ENCODE results near the gene ITGA8.
"Not testable (repeated sequence)": the region's sequence is repeated elsewhere in the genome, so short reads cannot be mapped to it uniquely, and the experiment has no call there.

ITGA8 gene

DNA sequence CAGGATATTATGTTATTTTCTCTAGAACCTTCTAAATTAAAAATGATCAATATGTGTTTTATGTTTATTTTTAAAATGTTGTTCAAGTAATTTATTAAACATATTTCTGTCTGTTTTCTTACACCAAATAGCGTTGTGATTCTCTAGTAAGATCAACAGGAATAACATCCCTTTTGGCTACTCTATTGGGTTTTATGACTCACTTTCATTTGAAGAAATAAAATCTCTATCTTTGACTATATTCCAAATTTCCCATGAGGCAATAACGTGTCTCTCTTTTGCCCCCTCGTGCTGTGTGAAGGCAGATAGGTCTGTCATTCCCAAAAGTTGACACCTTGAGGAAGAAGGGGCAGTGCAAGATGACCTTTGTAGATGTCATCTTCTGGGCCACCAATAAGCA is 40.9 kb downstream of the ITGA8 start:
- DNase-seq, result no peak

GRCh38 chr10:15672469-15672868 is 47.3 kb downstream of the ITGA8 start:
- DNase-seq, result no peak

DNA sequence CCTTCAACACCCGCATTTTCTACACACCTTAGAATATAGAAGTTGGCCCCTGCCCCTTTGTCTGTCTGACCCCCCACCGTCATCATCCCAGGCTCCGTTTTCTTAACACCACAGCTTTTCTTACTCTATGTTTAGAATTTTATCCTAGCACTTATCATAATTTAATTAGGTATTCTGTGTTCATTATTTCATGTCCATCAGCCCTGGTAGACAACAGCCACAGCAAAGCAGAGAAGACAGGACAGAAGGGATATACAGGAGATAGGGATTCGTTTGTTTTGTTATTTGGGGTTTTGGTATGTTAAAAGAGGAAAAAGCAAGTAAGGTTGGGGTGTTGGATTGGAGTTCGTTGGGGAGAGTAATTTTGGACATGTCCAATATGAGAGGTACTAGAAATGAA is 48.8 kb downstream of the ITGA8 start:
- DNase-seq, result no peak

- no peak for DNase-seq
These were observed 58.1 kb downstream of the ITGA8 start for GRCh38 chr10:15661574-15661973.

DNA sequence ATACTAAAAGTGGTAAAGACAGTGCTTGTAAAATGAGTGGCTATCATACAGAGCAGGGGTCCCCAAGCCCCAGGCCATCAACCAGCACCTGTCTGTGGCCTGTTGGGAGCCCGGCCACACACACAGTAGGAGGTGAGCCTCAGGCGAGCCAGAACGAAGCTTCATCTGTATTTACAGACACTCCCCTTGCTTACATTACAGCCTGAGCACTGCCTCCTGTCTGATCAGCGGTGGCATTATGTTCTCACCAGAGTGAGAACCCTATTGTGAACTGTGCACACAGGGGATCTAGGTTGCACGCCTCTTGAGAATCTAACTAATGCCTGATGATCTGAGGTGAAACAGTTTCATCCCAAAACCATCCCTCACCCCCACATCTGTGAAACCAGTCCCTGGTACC is 58.7 kb downstream of the ITGA8 start:
- no peak for DNase-seq

DNA sequence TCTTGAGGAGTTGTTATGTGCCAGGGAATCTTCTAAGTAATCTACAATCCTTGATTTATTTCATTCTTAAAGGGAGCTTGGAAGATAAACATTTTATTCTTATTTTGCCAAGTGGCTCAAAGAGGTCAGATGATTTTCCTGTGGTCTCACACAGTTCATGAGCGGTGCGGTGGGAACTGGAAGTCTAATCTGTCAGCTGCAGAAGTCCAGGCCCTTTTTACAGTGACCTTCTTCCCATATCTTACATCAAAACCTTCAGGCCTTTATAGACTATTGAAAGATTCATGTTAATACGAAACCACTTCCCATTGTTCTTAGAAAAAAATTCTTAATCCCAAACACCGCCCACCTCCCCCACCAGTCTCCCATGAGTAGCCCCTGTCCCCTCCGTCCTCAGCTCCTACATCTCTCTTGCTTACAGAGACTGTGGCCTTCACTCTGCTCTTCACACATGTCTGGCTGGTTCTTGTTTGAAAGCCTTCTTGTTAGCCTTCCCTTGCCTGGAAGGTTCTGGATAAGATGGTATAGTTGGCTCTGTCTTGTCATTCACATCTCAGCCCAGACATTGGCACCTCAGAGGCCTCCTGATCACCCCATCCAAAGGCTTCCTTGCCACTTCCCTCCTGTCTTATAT is 61.5 kb downstream of the ITGA8 start:
- DNase-seq, result no peak

- DNase-seq, result no peak
These were observed 67.0 kb downstream of the ITGA8 start for GRCh38 chr10:15652757-15653156.

DNA sequence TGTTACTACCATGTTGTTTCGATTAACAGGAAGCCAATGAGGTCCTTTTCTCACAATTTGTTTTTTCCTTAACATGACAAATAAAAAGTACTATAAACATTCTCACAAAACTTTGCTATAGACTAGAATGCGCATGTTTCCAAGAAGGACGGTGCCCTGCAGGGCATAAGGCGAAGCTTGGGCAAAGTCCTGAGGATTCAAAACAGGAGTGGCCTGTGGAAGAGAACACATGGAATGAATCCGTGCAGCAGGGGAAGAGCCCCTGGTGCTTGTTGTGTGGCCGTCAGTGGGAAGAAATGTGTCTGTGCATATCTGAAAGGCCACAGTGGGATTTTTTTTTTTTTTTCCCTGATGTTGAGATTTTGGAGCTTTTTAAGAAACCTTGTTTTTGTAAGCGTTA is 67.6 kb downstream of the ITGA8 start:
- DNase-seq, result no peak

DNA sequence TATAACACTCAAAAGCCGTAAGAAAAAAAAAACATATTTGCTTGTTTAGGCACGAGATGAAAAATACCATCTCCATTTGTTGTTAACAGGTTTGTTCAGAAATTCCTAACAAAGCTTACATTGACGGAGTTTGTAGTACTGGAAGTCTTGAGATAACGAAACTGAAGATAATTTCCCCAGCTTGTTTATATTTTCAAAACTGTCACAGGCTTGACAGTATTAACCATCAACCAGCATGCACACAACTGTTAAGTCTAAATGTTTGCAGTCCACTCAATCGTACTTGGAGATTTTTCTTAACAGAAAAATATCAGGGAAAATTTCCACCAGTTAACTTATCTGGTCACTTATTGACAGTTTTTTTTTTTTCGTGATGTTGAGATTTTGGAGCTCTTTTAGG is 68.5 kb downstream of the ITGA8 start:
- no peak for DNase-seq

DNA sequence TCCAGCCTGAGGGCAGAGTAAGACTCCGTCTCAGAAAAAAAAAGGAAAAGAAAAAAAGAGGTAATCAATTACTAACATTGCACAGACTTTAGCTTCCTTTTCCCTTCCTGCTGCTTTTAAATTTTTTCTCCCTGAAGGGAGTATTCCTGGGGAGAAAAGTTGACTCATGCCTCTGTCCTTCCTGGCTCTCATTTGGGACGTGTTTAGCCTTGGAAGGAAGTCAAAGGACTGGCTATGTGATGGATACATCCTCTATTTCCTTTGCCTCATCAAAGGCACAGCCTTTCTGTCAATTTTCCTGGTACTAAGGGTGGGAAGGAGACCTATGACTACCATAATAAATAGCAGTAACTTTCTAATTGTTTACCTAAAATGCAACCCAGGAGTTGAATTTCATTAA is 77.6 kb downstream of the ITGA8 start:
- no peak for DNase-seq

- no peak for DNase-seq
These were observed 79.1 kb downstream of the ITGA8 start for GRCh38 chr10:15640536-15641085.

GRCh38 chr10:15636446-15636845 is 83.3 kb downstream of the ITGA8 start:
- DNase-seq, result no peak

DNA sequence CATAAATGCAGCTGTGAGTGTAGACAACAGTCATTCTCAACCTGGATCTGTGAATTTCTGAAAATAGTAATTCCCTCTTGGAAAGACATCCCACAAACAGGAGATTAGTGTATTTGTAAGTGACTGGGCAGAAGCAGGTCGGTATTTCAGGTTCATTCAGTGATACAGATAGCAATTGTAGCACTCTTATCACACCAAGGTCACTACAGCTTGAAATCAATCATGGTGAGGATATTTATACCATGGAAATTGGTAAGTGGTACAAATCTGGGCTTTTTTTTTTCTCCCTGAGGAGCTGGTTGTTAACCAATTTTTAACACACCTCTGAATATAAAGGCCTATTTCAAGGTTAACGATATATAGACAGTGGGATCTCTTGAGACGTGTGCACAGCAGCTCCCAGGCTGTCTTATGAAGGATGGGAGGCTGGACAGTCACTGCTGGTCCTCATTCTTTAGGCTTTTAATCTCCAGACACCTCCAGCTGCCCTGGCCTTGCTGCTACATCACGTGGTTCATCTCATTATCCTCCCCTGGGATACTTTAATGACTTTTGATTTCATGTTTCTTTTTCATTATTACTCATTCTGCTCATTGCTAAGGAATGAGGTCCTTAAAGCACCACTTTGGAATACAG is 87.1 kb downstream of the ITGA8 start:
- no peak for DNase-seq

GRCh38 chr10:15631205-15631604 is 88.5 kb downstream of the ITGA8 start:
- not testable (repeated sequence) for DNase-seq

DNA sequence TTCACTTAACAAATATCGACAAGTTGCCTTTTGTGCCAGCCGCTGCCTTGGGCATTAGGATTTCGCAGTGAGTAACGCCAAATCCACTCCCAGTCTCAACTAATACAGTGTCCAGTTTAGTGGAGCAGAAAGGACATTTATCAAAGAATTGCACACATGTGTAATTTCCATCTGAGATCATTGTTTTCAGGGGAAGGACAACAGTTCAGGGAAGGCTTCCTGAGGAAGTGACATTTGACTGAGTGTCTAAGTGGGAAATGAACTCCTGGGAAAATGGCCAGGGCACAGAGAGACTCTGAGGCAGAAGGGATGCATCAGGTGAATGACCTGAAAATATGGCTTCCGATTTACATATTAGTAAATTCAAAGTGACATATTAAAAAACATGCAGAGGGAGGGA is 89.4 kb downstream of the ITGA8 start:
- DNase-seq, result no peak

DNA sequence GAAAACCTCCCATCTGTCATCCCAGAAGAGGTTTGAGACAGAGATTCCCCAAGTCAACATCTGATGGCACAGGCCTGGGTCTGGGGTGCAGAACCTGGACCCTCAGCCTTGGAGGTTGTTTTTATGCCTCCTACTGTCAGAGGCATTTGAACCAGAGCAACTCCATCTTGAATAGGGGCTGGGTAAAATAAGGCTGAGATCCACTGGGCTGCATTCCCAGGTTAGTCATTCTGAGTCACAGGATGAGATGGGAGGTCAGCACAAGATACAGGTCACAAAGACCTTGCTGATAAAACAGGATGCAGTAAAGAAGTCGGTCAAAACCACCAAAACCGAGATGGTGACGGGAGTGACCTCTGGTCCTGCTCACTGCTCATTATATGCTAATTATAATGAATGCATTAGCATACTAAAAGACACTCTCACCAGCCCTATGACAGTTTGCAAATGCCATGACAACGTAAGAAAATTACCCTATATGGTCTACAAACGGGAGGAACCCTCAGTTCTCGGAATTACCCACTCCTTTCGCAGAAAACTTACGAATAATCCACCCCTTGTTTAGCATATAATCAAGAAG is 92.0 kb downstream of the ITGA8 start:
- DNase-seq, result no peak

DNA sequence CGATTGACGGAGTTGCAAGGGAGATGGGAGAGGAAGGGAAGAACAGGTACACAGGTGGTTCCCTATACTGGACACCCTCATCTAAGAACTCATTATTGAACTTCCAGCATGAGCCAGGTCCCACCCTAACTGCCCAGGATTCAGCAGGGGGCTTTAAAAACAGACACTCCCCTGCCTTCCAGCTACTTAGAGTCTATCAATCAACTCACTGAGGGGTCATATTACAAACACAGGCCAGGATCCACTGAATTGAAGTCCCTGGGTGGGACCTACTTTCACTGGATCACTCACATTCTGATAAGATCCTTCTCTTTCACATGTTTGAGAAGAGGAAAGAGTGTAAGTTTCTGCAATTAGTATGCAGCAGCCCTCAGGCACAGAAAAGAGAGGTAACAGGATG is 92.8 kb downstream of the ITGA8 start:
- DNase-seq, result no peak

GRCh38 chr10:15625261-15625660 is 94.5 kb downstream of the ITGA8 start:
- DNase-seq, result no peak

DNA sequence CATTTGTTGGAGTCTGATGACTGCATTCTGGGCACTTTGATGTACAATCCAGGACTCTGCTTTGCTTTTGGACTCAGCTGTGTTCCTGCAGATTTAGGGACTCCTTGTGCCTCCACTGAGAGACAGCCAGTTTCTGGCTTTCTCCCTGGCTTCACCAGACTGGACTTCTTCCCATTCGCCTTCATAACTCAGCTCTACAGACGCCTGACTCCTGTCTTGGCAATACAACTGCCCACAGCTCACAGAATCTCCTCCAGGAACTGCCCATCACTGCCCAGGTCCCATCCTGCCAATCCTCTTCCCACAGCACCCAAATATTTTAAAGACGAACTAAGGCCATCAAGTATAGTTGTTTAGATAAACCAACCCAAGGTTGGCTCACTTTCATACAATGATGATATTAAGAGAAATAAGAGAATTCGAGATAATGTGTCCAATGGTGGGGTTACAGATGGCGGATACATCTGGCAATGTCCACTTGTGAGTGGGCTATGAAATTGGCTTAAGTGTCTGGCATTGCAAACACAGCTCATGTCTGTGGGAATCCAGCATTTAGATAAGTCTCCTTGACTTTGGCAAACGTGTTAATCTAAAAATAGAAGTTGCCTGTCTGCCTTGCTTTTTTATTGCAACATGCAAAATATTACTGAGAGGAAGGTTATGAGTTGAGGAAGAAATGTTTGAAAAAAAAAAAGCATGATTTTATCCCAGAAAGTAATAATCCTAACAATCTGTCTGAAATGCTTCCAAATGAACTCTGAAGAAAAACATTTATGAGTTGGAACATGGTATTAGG is 95.1 kb downstream of the ITGA8 start:
- DNase-seq, result no peak

DNA sequence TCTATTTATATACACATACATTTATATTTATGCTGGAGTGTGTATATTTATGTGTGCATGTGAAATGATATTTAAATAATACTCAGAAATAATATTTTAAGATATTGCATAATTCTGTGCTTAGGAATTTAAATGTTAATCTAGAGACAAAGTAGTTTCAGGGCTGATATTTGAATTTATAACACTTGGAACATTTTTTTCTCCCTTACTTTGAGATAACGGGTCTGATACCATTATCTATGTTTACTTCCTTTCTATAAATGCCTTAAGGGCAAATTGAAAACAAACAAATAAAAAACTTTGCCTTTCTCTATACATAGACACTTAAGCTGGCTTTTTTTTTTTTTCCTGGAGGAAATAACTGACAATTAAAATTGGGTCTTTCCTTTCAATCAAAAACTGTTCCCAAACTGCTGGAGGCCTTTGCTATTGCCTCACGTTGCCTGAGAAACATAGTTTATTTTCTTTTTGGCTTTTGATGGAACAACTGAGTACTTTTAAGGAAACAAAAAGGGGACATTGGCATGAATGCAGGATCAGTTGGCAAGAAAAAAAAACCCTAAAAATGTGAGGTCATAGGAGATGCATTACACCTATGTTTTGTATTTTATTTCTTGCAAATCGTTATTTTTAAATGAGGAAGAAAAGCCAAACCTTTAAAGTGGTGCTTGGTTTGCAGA is 98.7 kb downstream of the ITGA8 start:
- no peak for DNase-seq

GRCh38 chr10:15620337-15620736 is 99.4 kb downstream of the ITGA8 start:
- no peak for DNase-seq

DNA sequence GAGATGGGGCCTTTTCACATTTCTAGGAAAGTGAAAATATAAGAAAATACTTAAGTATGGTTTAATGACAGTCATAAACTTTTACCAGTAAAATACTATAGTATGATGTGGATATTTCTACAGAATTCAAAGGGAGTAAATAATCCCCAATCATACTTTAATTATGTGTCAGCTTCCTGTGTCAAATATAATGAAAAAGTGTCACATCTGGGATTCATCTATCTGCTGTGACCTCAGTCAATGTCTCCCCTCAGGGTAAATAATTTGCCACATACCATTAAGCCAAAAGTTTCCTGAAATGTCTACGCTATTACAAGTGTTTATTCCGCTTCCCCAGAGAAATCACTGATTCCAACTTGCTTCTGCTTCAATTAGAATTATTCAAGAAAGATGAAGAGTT is 110.5 kb downstream of the ITGA8 start:
- no peak for DNase-seq

GRCh38 chr10:15606377-15606776 is 113.3 kb downstream of the ITGA8 start:
- DNase-seq, result no peak
